Neural crest cell (in vitro differentiated cells): Measurements from ENCODE around the gene SERPIND1. TPM values are rescaled to one million over a fixed set of nuclear protein-coding genes. Genes with fewer than 3 reads are reported as not detected.
A peak's percentile ranks its signal among the peaks of the same experiment; 100 is the strongest.

Experiments
- DNase-seq: peaks from one replicate; pipeline ENCODE4 v3.0.0; 2021; ENCODE audit warnings: low read depth, mixed read lengths, low spot score
- H3K27ac Mint-ChIP-seq: one replicate; pipeline ENCODE4 v1.8.0; 2021; ENCODE audit warnings: mild to moderate bottlenecking, mixed read lengths; ENCODE audit not compliant: unreplicated experiment
- H3K27me3 Mint-ChIP-seq: 2 replicates; pipeline ENCODE4 v1.8.0; 2021; ENCODE audit warnings: low read depth, mild to moderate bottlenecking, mixed read lengths
- H3K36me3 Mint-ChIP-seq: 2 replicates; pipeline ENCODE4 v1.8.0; 2021; ENCODE audit warnings: low read depth, mild to moderate bottlenecking, mixed read lengths
- H3K4me1 Mint-ChIP-seq: 2 replicates; pipeline ENCODE4 v1.8.0; 2021; ENCODE audit warnings: mixed read lengths
- H3K4me3 Mint-ChIP-seq: one replicate; pipeline ENCODE4 v1.8.0; 2021; ENCODE audit warnings: mild to moderate bottlenecking, mixed read lengths
- H3K9me3 Mint-ChIP-seq: 2 replicates; pipeline ENCODE4 v1.8.0; 2021; ENCODE audit warnings: mixed read lengths
- total RNA-seq: library from RNA; stranded (reverse); gene quantifications from 2 replicates; pipeline ENCODE4 v1.2.1, GENCODE V29; 2021
- TF ChIP-seq, protein P1 (sequence below): fragments of 200-600 bp; sonication (generic); conservative IDR thresholded peaks from 2 replicates; pipeline ENCODE4 v1.5.0; 2021; ENCODE audit warnings: antibody characterized with exemption, mild to moderate bottlenecking

SERPIND1 gene
- total RNA-seq, 1 donor from 2014 or later, result not detected

DNA sequence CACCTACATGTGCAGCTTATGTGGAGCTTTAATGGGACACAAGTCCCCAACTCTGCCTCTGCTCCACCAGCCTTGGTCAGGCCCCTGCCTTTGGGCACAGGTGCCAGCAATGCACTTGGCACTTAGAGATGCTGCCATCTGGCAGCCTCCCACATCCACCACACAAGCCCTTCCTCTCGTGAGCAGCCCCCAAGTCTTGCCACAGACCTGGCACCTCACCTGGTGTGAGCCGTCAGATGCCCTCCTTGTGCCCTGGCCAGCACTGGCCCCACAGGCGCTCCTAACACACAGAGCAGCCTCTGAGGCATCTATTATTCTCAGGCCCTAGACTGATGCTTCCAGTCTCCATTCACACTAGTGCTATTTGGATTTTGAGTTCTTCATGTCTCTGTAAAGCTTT lies 24.5 kb upstream of the SERPIND1 start:
- TF ChIP-seq, protein P1, sequence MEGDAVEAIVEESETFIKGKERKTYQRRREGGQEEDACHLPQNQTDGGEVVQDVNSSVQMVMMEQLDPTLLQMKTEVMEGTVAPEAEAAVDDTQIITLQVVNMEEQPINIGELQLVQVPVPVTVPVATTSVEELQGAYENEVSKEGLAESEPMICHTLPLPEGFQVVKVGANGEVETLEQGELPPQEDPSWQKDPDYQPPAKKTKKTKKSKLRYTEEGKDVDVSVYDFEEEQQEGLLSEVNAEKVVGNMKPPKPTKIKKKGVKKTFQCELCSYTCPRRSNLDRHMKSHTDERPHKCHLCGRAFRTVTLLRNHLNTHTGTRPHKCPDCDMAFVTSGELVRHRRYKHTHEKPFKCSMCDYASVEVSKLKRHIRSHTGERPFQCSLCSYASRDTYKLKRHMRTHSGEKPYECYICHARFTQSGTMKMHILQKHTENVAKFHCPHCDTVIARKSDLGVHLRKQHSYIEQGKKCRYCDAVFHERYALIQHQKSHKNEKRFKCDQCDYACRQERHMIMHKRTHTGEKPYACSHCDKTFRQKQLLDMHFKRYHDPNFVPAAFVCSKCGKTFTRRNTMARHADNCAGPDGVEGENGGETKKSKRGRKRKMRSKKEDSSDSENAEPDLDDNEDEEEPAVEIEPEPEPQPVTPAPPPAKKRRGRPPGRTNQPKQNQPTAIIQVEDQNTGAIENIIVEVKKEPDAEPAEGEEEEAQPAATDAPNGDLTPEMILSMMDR, result no peak
- DNase-seq, result no peak
- Mint-ChIP-seq H3K27me3 (no peaks in the 10 kb centered on the region), H3K36me3 (no peaks in the 10 kb centered on the region), H3K4me1 (peaks cover 7% of the 10 kb centered on the region), H3K4me3 (no peak overlapping the region), H3K9me3 (no peaks in the 10 kb centered on the region), H3K27ac (peak overlapping the region; percentile 32)

DNA sequence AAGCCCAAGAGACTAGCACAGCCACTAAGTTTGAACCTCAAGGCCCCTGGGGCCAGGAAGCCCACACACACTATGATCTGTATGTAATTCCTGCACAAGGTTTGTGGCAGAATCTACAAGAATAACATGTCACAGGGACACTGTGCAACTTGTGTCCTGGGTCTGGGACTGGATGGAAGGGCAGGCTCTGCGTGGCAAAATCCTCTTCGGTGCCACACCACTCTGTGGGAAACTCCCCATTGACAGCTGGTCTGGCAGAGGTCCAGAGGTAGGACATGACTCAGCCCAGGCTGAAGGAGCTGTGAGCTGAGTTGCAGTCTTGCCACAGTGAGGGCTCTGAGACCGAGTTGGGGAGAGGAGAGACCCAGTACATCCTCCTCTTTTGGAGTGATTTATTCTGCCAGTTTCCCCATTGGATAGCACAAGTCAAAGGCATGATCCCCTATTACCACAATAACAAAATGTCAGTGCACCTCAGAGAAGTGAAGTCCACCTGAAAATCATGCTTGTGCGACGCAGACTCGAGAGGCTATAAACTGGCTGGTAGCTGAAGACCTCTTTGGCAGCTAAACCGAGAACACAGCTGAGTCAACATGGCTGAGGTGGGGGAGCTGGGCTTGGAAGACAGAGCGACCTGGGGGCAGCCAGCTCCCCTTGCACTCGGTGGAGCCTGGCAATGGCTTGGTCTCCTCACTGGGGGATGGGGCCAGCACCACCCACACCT lies 23.3 kb upstream of the SERPIND1 start:
- Mint-ChIP-seq H3K27ac (peak overlapping the region; percentile 62), H3K9me3 (no peaks in the 10 kb centered on the region)

DNA sequence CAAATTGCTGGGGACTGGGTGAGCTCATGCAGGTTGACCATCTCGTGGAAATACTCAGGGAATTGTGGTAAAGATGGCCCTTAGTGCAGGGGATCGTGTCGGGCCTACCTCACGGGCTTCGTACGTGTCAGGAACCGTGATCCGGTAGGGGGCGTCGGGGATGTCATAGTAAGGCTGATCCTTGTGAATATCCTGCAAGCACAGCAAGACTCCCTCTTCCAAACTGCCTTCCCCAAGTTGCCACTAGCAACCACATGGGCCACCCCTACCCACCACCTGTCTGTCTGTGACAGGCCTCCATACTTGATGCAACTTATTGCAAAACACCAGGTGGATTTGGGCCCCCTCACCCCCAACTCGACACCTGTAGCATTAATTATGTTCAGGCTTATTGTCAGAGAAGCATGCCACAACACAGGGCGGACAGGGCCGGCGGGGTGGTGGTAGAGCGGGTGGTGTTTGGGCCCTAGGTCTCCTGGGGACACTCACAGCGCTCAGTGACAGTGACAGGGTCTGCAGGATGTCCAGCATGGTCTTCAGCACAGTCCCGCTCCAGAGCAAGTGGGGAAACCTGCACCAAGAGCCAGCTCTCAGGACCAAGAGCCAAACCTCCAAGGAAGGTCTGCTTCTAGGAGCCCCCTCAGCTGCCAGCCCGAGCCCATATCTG lies 22.6 kb upstream of the SERPIND1 start:
- H3K36me3 Mint-ChIP-seq, result no peaks in the 10 kb centered on the region
- H3K27ac Mint-ChIP-seq, result peak overlapping the region; percentile 75
- TF ChIP-seq, protein P1, result no peak
- no peaks in the 10 kb centered on the region for H3K27me3 Mint-ChIP-seq
- no peak for DNase-seq
- no peak overlapping the region for H3K4me3 Mint-ChIP-seq
- no peaks in the 10 kb centered on the region for H3K9me3 Mint-ChIP-seq
- H3K4me1 Mint-ChIP-seq, result peaks cover 7% of the 10 kb centered on the region

More for the DNA sequence above, 23.3 kb upstream of the SERPIND1 start:
- TF ChIP-seq, protein P1, result no peak
- no peak for DNase-seq
- Mint-ChIP-seq H3K4me1 (peaks cover 7% of the 10 kb centered on the region), H3K36me3 (no peaks in the 10 kb centered on the region), H3K27me3 (no peaks in the 10 kb centered on the region), H3K4me3 (no peak overlapping the region)

DNA sequence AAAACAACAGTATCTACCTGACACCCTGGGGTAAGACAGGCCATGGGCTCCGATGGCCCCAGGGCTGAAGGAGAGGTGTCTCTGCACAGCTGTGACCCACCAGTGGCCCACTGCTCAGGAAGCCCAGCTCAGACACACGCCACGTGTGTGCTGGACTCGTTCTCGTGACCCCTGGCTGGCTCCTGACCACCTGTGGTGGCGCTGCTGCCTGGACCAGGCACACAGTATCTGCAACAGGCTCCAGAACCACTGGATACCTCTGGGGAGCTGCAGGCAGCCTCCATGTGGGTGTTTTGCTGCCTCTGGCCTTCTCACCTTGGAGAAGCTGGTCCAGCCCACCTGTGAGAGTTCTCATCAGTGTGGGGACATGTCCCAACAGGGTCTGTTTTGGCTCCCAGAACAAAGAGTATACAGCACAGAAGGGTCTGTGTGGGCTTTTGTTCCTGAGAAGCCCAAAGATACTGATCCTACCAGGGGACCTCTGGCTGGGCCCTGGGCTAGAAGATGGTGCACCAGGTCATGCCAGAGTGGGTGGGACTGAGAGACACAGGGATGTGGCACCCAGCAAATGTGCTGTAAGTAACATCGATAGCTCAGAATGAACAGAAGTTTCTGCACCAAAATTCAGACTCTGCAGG lies 21.7 kb upstream of the SERPIND1 start:
- no peak overlapping the region for H3K4me3 Mint-ChIP-seq
- TF ChIP-seq, protein P1, result no peak

DNA sequence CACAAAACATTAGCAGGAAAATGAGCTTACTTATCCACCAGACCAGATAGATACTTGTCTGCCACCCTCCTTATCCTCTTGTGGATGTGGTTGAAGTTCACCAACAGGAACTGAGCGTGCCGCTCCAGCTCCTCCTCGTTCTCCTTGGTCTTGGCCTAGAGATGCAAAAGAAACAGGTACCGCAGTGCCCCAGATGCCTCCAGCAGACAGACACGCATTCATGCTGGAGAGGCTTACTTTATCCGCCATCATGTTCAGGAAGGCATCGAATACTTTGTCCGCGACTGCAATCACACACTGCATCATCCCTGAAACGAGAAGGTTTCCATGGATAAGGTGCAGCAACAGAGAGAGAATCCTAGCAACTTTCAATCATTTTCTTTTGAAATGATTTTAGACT lies 21.0 kb upstream of the SERPIND1 start:
- Mint-ChIP-seq H3K27ac (peak overlapping the region; percentile 23), H3K4me1 (peaks cover 7% of the 10 kb centered on the region), H3K27me3 (no peaks in the 10 kb centered on the region), H3K9me3 (no peaks in the 10 kb centered on the region), H3K36me3 (no peaks in the 10 kb centered on the region), H3K4me3 (no peak overlapping the region)
- DNase-seq, result no peak
- TF ChIP-seq, protein P1, result no peak

More for the DNA sequence above, 21.7 kb upstream of the SERPIND1 start:
- no peaks in the 10 kb centered on the region for H3K9me3 Mint-ChIP-seq
- H3K27ac Mint-ChIP-seq, result no peak overlapping the region
- no peaks in the 10 kb centered on the region for H3K27me3 Mint-ChIP-seq
- peaks cover 7% of the 10 kb centered on the region for H3K4me1 Mint-ChIP-seq
- no peak for DNase-seq
- no peaks in the 10 kb centered on the region for H3K36me3 Mint-ChIP-seq
